Stomach (tissue), 4 donors: Measurements from ENCODE around the gene TMEM120B.

Experiments
- POLR2AphosphoS5 ChIP-seq, 3 donors: sonication (generic); formaldehyde crosslinking; IDR thresholded peaks; one replicate each; pipeline ENCODE4 v1.6.1; 2016; ENCODE audit warnings: antibody characterized with exemption in 3 of 3
- TF ChIP-seq, protein P1 (sequence below), 7 experiments: fragments of 450-650 bp in 4 of 7; fragments of 200-600 bp in 3 of 7; sonication (generic) in 3 of 7; IDR thresholded peaks; one replicate each; pipeline ENCODE4 v1.5.1; 2016 to 2019; ENCODE audit warnings: antibody characterized with exemption in 7 of 7, control low read depth in 2 of 7, mild to moderate bottlenecking in 1 of 7

GRCh38 chr12:121678305-121678704 is 34.2 kb upstream of the TMEM120B start:
- TF ChIP-seq, protein P1, sequence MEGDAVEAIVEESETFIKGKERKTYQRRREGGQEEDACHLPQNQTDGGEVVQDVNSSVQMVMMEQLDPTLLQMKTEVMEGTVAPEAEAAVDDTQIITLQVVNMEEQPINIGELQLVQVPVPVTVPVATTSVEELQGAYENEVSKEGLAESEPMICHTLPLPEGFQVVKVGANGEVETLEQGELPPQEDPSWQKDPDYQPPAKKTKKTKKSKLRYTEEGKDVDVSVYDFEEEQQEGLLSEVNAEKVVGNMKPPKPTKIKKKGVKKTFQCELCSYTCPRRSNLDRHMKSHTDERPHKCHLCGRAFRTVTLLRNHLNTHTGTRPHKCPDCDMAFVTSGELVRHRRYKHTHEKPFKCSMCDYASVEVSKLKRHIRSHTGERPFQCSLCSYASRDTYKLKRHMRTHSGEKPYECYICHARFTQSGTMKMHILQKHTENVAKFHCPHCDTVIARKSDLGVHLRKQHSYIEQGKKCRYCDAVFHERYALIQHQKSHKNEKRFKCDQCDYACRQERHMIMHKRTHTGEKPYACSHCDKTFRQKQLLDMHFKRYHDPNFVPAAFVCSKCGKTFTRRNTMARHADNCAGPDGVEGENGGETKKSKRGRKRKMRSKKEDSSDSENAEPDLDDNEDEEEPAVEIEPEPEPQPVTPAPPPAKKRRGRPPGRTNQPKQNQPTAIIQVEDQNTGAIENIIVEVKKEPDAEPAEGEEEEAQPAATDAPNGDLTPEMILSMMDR (IDR thresholded peaks at IDR 0.05) = no peak
- no peak for TF ChIP-seq POLR2AphosphoS5 (IDR thresholded peaks at IDR 0.05)
